Lower leg skin (tissue), 4 donors: ENCODE data around the gene ZNF575. TPM values are rescaled to one million over a fixed set of nuclear protein-coding genes. Genes with fewer than 3 reads are reported as not detected.

ENCODE experiments used
- DNase-seq, 2 donors: peaks; one replicate each; pipeline ENCODE4 v3.0.0-alpha.2; 2019; ENCODE audit warnings: low spot score in 2 of 2
- H3K4me3 ChIP-seq: fragments of 200-600 bp; sonication (generic); 2 replicates; pipeline ENCODE4 v1.5.1; 2017; ENCODE audit warnings: mild to moderate bottlenecking, low read depth; ENCODE audit not compliant: poor library complexity, severe bottlenecking
- POLR2A ChIP-seq, 2 donors: fragments of 450-650 bp; IDR thresholded peaks; one replicate each; pipeline ENCODE4 v1.6.1; 2016 to 2017; ENCODE audit warnings: antibody characterized with exemption in 2 of 2, mild to moderate bottlenecking in 1 of 2, moderate library complexity in 1 of 2
- WGBS, 2 donors: methylation state at CpG; one replicate each; pipeline ENCODE4 v1.1.5; 2018; 5-methylcytosine and 5-hydroxymethylcytosine counted together
- intact Hi-C: fragments of 100-400 bp; cut with DNase I; formaldehyde crosslinking; loops from one replicate; pipeline ENCODE4 v1.15.0; 2023; ENCODE audit warnings: low total_unique reads
- total RNA-seq, 4 donors: library from RNA; depleted of rRNA; stranded (reverse); fragments of >200 nt; gene quantifications; one replicate each; pipeline ENCODE4 v1.1.0, GENCODE V29; 2016
- TF ChIP-seq, protein P1 (sequence below), 3 donors: fragments of 450-650 bp; IDR thresholded peaks; one replicate each; pipeline ENCODE4 v1.5.1; 2016; ENCODE audit warnings: antibody characterized with exemption in 3 of 3, mild to moderate bottlenecking in 3 of 3, moderate library complexity in 2 of 3

The ZNF575 gene
- total RNA-seq, 4 donors from 2014 or later: 0.42 to 0.94 (median 0.88) TPM; not detected in 1

- no peak overlapping the region for H3K4me3 ChIP-seq
- intact Hi-C loops: no loop called here
- TF ChIP-seq, protein P1, sequence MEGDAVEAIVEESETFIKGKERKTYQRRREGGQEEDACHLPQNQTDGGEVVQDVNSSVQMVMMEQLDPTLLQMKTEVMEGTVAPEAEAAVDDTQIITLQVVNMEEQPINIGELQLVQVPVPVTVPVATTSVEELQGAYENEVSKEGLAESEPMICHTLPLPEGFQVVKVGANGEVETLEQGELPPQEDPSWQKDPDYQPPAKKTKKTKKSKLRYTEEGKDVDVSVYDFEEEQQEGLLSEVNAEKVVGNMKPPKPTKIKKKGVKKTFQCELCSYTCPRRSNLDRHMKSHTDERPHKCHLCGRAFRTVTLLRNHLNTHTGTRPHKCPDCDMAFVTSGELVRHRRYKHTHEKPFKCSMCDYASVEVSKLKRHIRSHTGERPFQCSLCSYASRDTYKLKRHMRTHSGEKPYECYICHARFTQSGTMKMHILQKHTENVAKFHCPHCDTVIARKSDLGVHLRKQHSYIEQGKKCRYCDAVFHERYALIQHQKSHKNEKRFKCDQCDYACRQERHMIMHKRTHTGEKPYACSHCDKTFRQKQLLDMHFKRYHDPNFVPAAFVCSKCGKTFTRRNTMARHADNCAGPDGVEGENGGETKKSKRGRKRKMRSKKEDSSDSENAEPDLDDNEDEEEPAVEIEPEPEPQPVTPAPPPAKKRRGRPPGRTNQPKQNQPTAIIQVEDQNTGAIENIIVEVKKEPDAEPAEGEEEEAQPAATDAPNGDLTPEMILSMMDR (IDR thresholded peaks at IDR 0.05): no peak
- no peak for TF ChIP-seq POLR2A (IDR thresholded peaks at IDR 0.05)
- WGBS, 2 donors: 87 to 93% methylated on average over 2 of the region's 2 CpGs
- no peak for DNase-seq
Observed at GRCh38 chr19:43548706-43549105, 15.7 kb downstream of the ZNF575 start.

DNA sequence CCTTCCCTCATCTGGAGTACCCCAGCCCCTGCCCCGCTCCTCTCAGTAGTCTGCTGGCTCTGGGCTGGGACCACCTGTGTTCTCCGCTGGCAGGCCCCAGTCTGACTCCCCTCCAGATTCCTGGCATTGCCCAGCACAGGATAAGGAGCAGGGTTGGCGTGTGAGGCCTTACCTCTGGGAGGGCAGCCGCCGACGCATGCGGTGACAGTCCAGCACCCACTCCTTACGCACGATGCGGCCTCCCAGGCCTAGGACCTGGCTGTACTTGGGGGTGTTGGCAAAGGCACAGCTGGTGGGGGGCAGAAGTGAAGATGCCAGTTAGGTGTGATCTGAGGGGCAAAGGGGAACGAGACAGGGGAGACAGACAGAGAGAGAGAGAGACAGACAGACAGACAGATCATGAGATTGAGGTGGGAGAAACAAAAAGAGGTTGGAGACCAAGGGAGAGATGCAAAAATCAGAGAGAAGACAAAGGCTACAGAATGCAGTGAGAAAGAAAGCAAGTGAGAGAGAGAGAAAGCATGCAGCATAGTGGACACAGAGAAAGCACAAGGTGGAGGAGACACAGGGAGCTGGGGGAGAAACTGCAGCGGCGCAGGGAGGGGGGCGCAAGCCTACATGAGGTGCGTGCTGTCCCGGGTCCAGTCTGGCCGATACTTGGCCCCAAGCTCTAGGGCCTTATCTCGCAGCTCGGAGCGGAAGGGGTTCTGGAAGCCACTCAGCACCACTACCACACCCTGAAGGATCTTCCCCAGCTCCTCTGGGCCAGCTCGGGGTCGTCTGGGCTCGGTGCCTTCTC, 18.6 kb downstream of the ZNF575 start:
- DNase-seq: no peak
- 92 to 97% methylated on average over 23 of the region's 23 CpGs for WGBS, 2 donors
- H3K4me3 ChIP-seq: no peak overlapping the region
- intact Hi-C loops: no loop called here
- TF ChIP-seq, protein P1 (IDR thresholded peaks at IDR 0.05): no peak
- no peak for TF ChIP-seq POLR2A (IDR thresholded peaks at IDR 0.05)

GRCh38 chr19:43552198-43552450, 19.1 kb downstream of the ZNF575 start:
- H3K4me3 ChIP-seq: no peak overlapping the region
- no peak for DNase-seq
- intact Hi-C loops: no loop called here
- WGBS, 2 donors: 82 to 100% methylated on average over 3 of the region's 3 CpGs
- TF ChIP-seq, protein P1 (IDR thresholded peaks at IDR 0.05): no peak
- TF ChIP-seq POLR2A (IDR thresholded peaks at IDR 0.05): no peak

DNA sequence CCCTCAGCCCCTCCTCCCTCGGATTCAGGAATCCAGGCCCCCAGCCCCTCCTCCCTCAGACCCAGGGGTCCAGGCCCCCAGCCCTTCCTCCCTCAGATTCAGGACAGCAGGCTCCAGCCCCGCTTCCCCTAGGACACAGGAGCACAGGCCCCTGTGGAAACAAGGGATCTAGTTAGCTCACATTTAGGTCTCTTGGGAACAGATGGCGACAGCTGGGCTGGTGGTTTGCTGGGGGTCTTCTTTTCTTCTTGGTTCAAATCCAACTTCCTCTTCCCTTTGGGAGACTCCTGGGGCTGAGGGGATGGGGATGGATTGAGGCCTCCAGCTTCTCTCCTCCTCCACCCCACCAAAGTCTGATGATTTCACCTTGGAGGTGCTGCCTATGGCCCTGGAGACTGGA, 19.6 kb downstream of the ZNF575 start:
- no peak for DNase-seq
- no peak overlapping the region for H3K4me3 ChIP-seq
- intact Hi-C loops: no loop called here
- TF ChIP-seq POLR2A (IDR thresholded peaks at IDR 0.05): no peak
- TF ChIP-seq, protein P1 (IDR thresholded peaks at IDR 0.05): no peak
- 64 to 94% methylated on average over 3 of the region's 3 CpGs for WGBS, 2 donors

- DNase-seq: no peak
- TF ChIP-seq, protein P1 (IDR thresholded peaks at IDR 0.05): no peak
- no peak for TF ChIP-seq POLR2A (IDR thresholded peaks at IDR 0.05)
- intact Hi-C loops: no loop called here
- 41 to 79% methylated on average over 2 to 3 of the region's 4 CpGs for WGBS, 2 donors
- no peak overlapping the region for H3K4me3 ChIP-seq
Observed at GRCh38 chr19:43553656-43554055, 20.7 kb downstream of the ZNF575 start.
